Measurements from ENCODE around the gene HIGD1B.

HIGD1B gene

GRCh38 chr17:44840274-44840673, 7.4 kb upstream of the HIGD1B start:
- DNase-seq: no peak

GRCh38 chr17:44840936-44841335, 6.7 kb upstream of the HIGD1B start:
- DNase-seq: no peak

DNA sequence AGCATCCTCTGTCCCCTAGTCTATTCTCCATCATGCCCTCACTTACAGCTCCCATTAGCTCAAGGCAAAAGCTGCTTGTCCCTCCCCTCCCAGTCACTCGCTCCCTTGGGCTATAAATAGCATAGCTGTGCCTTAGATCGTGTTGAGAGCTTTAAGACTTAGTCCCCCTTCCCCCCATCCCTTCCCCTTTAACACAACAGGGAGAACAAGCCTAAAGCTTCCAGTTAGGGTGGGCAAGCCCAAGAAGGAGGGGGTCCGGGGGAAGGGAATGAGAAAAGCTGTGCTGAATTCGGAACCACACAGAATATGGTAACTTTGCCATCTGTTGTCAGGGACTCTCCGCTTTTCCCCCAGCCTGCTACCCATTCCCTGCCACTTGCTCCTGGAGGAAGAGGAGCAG, 4.9 kb upstream of the HIGD1B start:
- DNase-seq: no peak

- no peak for DNase-seq
Observed at GRCh38 chr17:44844390-44844830, 3.3 kb upstream of the HIGD1B start.

DNA sequence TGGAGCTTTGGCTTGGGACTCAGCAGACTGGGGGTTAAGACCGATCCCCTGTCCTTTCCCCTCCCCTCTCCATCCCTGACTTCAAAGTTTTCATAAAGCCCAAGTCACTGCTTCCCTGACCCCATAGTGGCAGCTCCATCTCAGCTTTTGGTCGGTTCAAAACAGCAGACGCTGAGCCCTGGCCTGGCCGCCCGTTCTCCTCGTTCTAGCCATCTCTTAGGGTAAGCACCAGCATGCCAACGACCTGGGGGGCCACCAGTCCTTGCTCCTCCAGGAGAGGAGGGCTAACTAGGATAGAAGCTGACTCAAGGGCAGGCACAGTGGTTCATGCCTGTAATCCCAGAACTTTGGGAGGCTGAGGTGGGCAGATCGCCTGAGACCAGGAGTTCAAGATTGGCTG, 1.5 kb upstream of the HIGD1B start:
- DNase-seq: no peak

GRCh38 chr17:44848257-44848795, 643 bp downstream of the HIGD1B start:
- no peak for DNase-seq

- no peak for DNase-seq
Observed at GRCh38 chr17:44848961-44849489, 1.3 kb downstream of the HIGD1B start.

- no peak for DNase-seq
Observed at GRCh38 chr17:44850025-44850424, 2.3 kb downstream of the HIGD1B start.

DNA sequence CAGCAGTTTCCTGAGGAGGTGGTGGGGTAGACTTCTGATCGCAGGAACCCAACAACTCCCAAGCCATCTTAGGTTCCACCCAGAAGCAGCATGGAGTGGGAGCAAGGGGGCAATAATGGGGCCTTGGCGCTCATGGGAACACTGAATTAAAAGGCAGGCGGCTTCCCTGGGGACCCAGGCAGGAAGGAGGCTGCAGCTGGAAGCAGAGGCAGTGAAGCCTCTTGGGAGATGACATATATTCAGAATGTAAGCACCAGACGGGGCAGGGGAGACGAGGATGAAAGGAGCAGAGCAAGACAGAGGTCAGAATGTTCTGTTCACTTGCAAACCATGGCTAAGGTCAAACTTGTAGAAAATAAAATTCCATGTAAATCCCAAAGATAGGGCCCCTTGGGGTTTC, 2.9 kb downstream of the HIGD1B start:
- DNase-seq: no peak

DNA sequence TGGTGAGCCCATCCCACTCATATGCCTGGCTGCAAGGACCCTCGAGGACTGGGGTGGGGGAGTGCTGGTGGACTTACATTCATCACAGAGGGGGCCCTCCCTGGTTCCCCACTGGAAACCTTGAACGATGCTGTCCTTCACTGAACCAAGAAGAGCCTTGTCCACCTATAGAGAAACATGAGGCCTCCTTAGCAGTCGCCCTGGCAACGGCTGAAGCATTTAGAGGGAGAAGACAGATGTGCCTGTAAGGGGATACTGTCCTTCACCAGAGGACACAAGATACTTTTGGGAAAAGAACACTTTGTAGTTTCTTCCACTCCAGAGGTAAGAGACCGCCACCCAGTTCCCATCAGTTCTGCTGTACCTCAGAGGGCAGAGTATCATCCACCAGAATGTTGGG, 6.5 kb downstream of the HIGD1B start:
- DNase-seq: no peak

- DNase-seq: no peak
Observed at GRCh38 chr17:44859701-44860100, 12.0 kb downstream of the HIGD1B start.

DNA sequence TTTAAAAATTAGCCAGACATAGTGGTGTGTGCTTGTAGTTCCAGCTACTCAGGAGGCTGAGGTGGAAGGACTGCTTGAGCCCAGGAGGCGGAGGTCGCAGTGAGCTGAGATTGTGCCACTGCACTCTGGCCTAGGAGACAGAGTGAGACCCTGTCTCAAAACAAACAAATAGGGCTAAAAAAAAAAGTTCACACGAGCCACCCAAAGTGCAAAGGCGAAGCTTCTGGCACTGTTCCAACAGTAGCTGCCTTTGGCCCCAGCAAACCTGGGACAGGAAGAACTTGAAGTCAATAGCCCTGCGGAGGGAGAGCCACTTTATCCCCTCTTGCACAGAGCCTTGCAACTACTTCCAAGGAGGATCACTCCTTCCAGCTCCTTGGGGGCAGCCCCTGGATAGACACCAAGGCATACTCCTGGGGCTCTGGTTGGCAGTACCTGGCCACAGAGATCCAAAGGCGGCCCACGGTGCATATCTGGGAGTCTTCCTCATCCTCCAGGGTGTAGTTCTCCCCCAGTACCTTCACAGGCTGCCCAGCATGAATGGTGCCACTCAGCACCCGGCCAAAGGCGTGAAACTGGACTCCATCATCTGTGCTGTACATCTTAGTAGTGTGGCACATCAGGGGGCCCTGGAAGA, 14.7 kb downstream of the HIGD1B start:
- DNase-seq: no peak

GRCh38 chr17:44863061-44863918, 15.6 kb downstream of the HIGD1B start:
- no peak for DNase-seq

DNA sequence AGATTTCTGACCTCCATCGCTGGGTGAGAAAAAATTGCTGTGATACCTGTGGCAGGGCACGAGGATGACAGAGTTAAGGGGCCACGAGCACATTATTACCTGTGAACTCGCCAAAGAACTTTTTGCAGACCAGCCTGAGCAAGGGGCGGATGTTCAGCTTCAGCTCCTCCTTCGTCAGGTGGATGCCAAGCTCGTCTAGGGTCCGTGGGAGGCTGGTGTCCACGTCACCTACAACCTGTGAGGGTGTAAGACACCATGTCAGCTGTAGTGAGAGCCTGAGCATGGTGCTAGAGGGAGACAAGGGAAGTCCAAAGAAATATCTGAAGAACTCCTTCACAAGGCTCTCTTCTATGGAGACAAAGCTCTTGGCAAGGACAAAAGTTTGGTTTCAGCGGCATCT, 17.1 kb downstream of the HIGD1B start:
- DNase-seq: no peak

DNA sequence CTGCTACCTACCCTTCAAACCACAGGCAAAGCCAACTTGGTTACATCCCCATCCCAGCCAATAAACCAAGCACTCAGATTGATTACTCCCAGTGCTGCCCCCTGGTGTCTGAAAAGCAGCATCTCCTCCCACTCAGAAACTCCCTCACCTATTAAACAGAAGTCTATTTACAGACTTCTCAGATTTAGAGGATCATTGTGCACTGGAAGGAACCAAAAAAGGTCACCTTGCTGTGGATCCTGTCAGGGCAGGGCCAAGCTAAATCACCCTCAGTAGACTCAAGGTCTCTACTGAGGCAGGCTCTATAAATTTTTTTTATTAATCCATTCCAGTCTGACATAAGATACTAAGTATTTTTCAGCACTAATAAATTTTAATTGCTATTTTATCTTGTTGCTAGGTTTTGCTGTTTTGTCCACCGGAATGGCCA, 17.6 kb downstream of the HIGD1B start:
- peak; percentile 81 for DNase-seq

DNA sequence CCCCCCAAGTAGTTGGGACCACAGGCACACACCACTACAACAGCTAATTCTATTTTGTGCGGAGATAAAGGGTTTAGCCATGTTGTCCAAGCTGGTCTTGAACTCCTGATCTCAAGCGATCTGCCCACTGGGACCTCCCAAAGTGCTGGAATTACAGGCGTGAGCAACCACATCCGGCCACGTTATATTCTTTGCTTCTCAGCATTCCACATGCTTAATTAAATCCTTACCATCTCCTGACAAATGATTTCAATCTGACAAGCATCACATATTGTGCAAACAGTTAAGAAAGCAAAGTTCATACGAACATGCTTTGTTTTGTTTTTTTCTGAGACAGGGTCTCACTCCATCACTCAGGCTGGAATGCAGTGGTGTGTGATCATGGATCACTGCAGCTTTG, 18.2 kb downstream of the HIGD1B start:
- DNase-seq: no peak

- DNase-seq: no peak
Observed at GRCh38 chr17:44867841-44868240, 20.2 kb downstream of the HIGD1B start.

- no peak for DNase-seq
Observed at GRCh38 chr17:44871556-44871955, 23.9 kb downstream of the HIGD1B start.

GRCh38 chr17:44872131-44872768, 24.6 kb downstream of the HIGD1B start:
- no peak for DNase-seq

- no peak for DNase-seq
Observed at GRCh38 chr17:44875761-44876160, 28.1 kb downstream of the HIGD1B start.

DNA sequence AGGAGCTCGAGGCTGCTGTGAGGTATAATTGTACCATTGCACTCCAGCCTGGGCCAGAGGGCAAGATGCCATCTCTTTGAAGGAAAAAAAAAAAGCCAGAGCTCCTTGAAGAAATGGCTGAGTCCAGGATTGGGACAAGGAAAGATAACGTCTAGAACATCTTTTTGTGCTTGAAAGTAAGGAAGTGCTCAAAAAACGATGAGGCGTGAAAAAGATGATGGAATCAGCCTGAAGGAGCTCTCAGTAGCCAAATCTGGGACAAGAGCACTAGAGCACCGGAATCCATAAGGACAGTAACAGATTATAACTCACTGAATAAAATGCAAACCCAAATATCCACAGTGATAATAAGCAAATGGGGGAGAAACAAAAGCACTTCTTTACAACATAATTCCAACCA, 29.4 kb downstream of the HIGD1B start:
- no peak for DNase-seq

DNA sequence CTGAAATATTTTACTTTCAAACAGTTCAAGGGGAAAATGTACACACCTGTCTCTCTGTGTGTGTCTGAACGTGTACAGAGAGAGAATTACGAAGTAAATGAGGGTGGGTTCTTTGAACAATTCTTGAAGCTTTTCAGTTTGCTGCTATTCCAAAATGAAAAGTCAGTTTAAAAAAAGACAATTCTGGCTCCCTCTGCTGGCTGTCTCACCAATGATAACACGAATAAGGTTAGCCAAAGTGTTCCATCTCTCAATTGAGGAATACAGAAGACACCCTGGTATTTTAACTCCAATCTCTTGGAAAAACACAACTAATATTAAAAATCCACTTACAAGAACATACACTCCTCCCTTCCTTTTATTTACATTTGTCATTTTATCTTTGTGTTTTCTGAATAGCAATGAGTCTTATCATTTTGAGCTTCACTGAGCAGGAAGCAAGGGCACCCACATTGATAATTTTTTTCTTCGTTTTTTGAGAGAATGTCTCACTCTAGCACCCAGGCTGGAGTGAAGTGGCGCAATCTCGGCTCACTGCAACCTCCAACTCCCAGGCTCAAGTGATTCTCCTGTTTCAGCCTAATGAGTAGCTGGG, 31.0 kb downstream of the HIGD1B start:
- DNase-seq: peak; percentile 36

DNA sequence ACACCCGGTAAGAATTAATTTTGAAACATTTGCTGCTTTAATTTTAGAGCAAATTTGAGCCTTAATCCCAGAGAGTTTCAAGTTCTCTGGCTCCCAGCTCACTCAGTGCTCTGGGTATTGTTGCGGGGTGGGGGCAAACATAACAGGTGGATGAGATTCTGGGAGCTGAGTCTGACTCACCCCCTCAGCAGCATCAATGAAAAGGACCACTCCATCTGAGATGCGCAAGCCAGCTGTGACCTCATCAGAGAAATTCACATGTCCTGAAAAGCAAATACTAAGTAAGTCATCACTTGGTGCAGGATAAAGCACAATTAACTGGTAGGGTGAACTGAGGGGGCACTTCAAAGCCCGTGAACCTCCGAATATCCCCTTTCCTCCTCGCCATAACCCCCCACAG, 31.7 kb downstream of the HIGD1B start:
- no peak for DNase-seq

Data from stimulated activated CD8-positive, alpha-beta memory T cell treated with anti-CD3 and anti-CD28 coated beads, Interleukin-4, amount 100 ng/mL, for 48 hours (primary cell).